GM18868 (cell line): ENCODE data around the gene CSKMT.
"Not testable (repeated sequence)": the region's sequence is repeated elsewhere in the genome, so short reads cannot be mapped to it uniquely, and the experiment has no call there.

Source experiments
- ATAC-seq: cut with Tn5 transposase; IDR thresholded peaks from one replicate; pipeline ENCODE4 v1.9.1; 2021; ENCODE audit warnings: mild to moderate bottlenecking, moderate library complexity; ENCODE audit not compliant: unreplicated experiment

Gene CSKMT

GRCh38 chr11:62665075-62665598 lies at the start of gene CSKMT, which contains the start of gene C11orf98:
TSS of gene CSKMT (plus strand) at chr11:62665312. CDS start at chr11:62665880, 568 bp downstream.
TSS of gene C11orf98 (minus strand) at chr11:62665210. CDS start at chr11:62665169, 41 bp downstream.
- peak; percentile 81 for ATAC-seq

GRCh38 chr11:62615521-62615920 lies 49.6 kb upstream of the CSKMT start:
- no peak for ATAC-seq

- ATAC-seq: not testable (repeated sequence)
Measured at GRCh38 chr11:62616957-62617356, 48.2 kb upstream of the CSKMT start.

- no peak for ATAC-seq
Measured at GRCh38 chr11:62621027-62621566, 44.0 kb upstream of the CSKMT start.

GRCh38 chr11:62621567-62622470 lies 43.3 kb upstream of the CSKMT start, which contains the start of gene B3GAT3:
TSS of gene B3GAT3 (minus strand) at chr11:62621986. CDS start at chr11:62621947, 39 bp downstream.
- peak; percentile 96 for ATAC-seq

GRCh38 chr11:62622476-62623089 lies 42.5 kb upstream of the CSKMT start:
- ATAC-seq: no peak

GRCh38 chr11:62627713-62628112 lies 37.4 kb upstream of the CSKMT start:
- no peak for ATAC-seq

- no peak for ATAC-seq
Measured at GRCh38 chr11:62632492-62632891, 32.6 kb upstream of the CSKMT start.

- no peak for ATAC-seq
Measured at GRCh38 chr11:62644220-62644619, 20.9 kb upstream of the CSKMT start.

- no peak for ATAC-seq
Measured at GRCh38 chr11:62645671-62645945, 19.5 kb upstream of the CSKMT start.

- peak; percentile 92 for ATAC-seq
Measured at GRCh38 chr11:62645946-62646824, 18.9 kb upstream of the CSKMT start, which contains the start of gene GANAB. TSS of gene GANAB (minus strand) at chr11:62646613. CDS start at chr11:62646599, 14 bp downstream.

GRCh38 chr11:62646825-62647608 lies 18.1 kb upstream of the CSKMT start:
- ATAC-seq: no peak

GRCh38 chr11:62647609-62648005 lies 17.5 kb upstream of the CSKMT start:
- ATAC-seq: no peak

- no peak for ATAC-seq
Measured at GRCh38 chr11:62648185-62648966, 16.7 kb upstream of the CSKMT start.

- no peak for ATAC-seq
Measured at GRCh38 chr11:62648967-62649364, 16.1 kb upstream of the CSKMT start.

GRCh38 chr11:62649486-62649885 lies 15.6 kb upstream of the CSKMT start:
- no peak for ATAC-seq

- ATAC-seq: not testable (repeated sequence)
Measured at GRCh38 chr11:62650283-62650682, 14.8 kb upstream of the CSKMT start.

GRCh38 chr11:62652161-62653006 lies 12.7 kb upstream of the CSKMT start:
- ATAC-seq: no peak
